PC-3 (cell line): ENCODE results near the gene LIMA1.
A peak's percentile ranks its signal among the peaks of the same experiment; 100 is the strongest.

Experiments used
- CTCF ChIP-seq: fragments of 300-600 bp; sonication (generic); conservative IDR thresholded peaks from 2 replicates; pipeline ENCODE4 v1.5.1; 2017; ENCODE audit warnings: antibody characterized with exemption, low read depth, mild to moderate bottlenecking, low read length
- EZH2 ChIP-seq: fragments of 300-600 bp; sonication (generic); IDR thresholded peaks from one replicate; pipeline ENCODE4 v1.6.1; 2017; ENCODE audit warnings: antibody characterized with exemption, mild to moderate bottlenecking, low read length; ENCODE audit not compliant: unreplicated experiment

DNA sequence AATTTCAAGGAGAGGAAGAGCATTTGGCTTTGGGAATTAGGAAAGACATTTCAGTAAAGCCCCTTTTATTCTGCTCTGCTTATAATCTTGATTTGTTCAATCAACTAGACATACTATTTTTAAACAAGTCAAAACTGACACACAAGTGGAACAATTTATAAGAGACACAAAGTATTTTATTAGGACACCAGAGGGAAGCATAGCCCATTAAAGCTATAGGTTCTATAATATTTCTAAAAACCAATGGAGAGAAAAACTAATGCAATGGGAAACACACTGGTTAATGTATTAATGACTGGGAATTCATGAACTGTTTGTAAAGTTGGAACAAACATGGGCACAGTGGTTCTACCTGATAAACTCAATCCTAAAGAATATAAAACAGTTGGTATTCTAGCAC, 100.9 kb downstream of the LIMA1 start:
- peak; percentile 69 for TF ChIP-seq CTCF
- no peak for TF ChIP-seq EZH2
